Prostate gland (tissue), 2 donors: ENCODE measurements around the gene WWC2. TPM values are rescaled to one million over a fixed set of nuclear protein-coding genes. Genes with fewer than 3 reads are reported as not detected.

ENCODE experiments used
- DNase-seq: peaks from one replicate; pipeline ENCODE4 v3.0.0-alpha.2; 2019; ENCODE audit warnings: low spot score
- H3K27ac ChIP-seq, 2 donors: fragments of 200-600 bp; sonication (generic); 2 replicates each; pipeline ENCODE4 v1.5.1; 2017 to 2019
- H3K27me3 ChIP-seq: fragments of 200-600 bp; sonication (generic); replicated peaks from 2 replicates; pipeline ENCODE4 v1.5.1; 2019; ENCODE audit not compliant: insufficient read depth
- H3K36me3 ChIP-seq, 2 donors: fragments of 200-600 bp; sonication (generic); 1 replicate in 1 of 2; 2 replicates in 1 of 2; pipeline versions ENCODE4 v1.5.1 to v1.8.1; 2017 to 2019
- H3K4me1 ChIP-seq: fragments of 200-600 bp; sonication (generic); replicated peaks from 2 replicates; pipeline ENCODE4 v1.5.1; 2019
- H3K4me3 ChIP-seq, 2 donors: fragments of 200-600 bp; sonication (generic); 2 replicates each; pipeline ENCODE4 v1.5.1; 2017 to 2019
- H3K9me3 ChIP-seq: fragments of 200-600 bp; sonication (generic); 2 replicates; pipeline ENCODE4 v1.5.1; 2017
- CTCF ChIP-seq, 4 experiments: fragments of 200-600 bp in 2 of 4; fragments of 450-650 bp in 2 of 4; sonication (generic) in 2 of 4; IDR thresholded peaks; 1 replicate in 3 of 4; 2 replicates in 1 of 4; pipeline ENCODE4 v1.5.1; 2016 to 2019; ENCODE audit warnings: antibody characterized with exemption in 4 of 4, mild to moderate bottlenecking in 2 of 4, moderate library complexity in 2 of 4
- POLR2A ChIP-seq: fragments of 450-650 bp; IDR thresholded peaks from one replicate; pipeline ENCODE4 v1.6.1; 2016; ENCODE audit warnings: antibody characterized with exemption, mild to moderate bottlenecking
- POLR2AphosphoS5 ChIP-seq: sonication (generic); formaldehyde crosslinking; IDR thresholded peaks from one replicate; pipeline ENCODE4 v1.6.1; 2017; ENCODE audit warnings: antibody characterized with exemption
- WGBS: methylation state at CpG from one replicate; pipeline ENCODE4 v1.1.5; 2018; 5-methylcytosine and 5-hydroxymethylcytosine counted together
- intact Hi-C: fragments of 100-400 bp; cut with DNase I; formaldehyde crosslinking; loops from one replicate; pipeline ENCODE4 v1.14.2; 2022
- total RNA-seq, 2 donors: library from RNA; depleted of rRNA; stranded (reverse); fragments of >200 nt; gene quantifications; one replicate each; pipeline ENCODE4 v1.1.0, GENCODE V29; 2016

Gene WWC2
- total RNA-seq, 2 donors from 2014 or later: 17.6 to 44.1 TPM

- WGBS: 81% methylated on average over 20 of the region's 20 CpGs
- no peak for DNase-seq
- Histone ChIP-seq H3K4me3 (no peak overlapping the region), H3K36me3 (no peaks in the 10 kb centered on the region), H3K9me3 (no peaks in the 10 kb centered on the region), H3K27me3 (no peaks in the 10 kb centered on the region), H3K27ac (no peak overlapping the region), H3K4me1 (no peaks in the 10 kb centered on the region)
- intact Hi-C loops: no loop called here
- TF ChIP-seq POLR2AphosphoS5 (no peak), POLR2A (no peak), CTCF (IDR thresholded peaks at IDR 0.05) (no peak)
Measured at GRCh38 chr4:183356173-183356830, 257.2 kb downstream of the WWC2 start.

DNA sequence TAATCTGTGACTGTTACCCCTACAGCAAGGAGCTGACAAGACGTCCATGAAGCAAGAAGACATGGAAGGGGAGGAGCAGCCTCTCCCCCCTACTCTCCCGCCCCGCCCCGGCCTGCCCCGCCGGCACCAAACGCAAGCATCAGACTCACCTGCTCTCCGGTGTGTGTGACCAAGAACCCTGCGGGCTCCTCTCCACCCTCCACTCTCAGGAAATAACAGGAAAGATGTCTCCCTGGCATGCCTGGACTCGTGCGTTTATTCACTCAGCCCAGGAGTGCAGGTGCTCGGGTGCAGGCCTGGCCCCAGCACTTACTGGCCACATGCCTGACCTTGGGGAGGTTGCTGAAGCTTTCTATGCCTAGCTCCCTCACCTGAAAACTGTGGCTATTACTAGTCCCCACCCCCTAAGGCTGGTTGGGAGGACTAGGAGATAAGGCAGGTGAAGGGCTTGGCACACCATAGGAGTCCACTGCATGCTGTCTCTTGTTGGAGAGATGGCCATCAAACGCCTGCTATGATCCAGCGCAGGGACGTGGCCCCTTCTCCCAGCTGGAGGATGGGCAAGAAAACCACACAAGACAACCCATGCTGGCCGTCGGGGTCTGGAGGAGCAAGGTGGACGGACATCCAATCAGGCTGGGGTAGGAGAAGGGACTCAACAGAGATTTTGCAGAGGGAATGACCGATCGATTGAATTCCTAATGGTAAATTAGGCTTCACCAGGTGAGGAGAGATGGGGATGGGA lies 258.0 kb downstream of the WWC2 start:
- no peaks in the 10 kb centered on the region for H3K27me3 ChIP-seq
- H3K36me3 ChIP-seq: no peaks in the 10 kb centered on the region
- peak; percentile 27 for DNase-seq
- intact Hi-C loops: no loop called here
- no peaks in the 10 kb centered on the region for H3K4me1 ChIP-seq
- TF ChIP-seq CTCF (IDR thresholded peaks at IDR 0.05) (no peak), POLR2AphosphoS5 (no peak), POLR2A (no peak)
- no peak overlapping the region for H3K4me3 ChIP-seq
- no peaks in the 10 kb centered on the region for H3K9me3 ChIP-seq
- H3K27ac ChIP-seq: no peak overlapping the region
- WGBS: 60% methylated on average over 20 of the region's 20 CpGs

DNA sequence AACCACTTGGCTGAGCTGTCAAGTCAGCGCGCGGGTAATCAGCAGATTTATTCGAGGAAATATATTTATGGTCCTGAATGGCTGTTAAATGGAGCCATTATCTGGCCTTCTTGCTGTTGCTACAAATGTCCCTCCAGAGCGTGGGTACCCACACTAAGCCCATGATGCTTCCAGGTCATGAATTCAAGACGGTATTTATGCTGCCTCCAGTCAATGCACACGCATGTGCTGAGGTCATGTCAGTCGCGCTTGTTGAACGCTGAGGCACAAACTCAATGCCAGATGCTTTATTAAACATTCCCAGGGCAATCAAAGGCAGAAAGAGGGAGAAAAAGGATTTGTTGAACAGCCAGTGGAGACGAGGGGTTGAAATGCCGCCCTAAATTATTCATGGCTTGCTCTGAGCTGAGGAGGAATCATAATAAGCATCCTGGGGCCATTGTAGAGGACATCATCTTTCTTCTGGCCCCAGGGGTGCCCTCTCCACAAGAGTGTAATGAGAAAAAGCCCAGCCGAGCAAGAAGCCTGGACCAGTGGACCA lies 259.2 kb downstream of the WWC2 start:
- H3K27me3 ChIP-seq: no peaks in the 10 kb centered on the region
- 96% methylated on average over 13 of the region's 13 CpGs for WGBS
- DNase-seq: no peak
- no peaks in the 10 kb centered on the region for H3K9me3 ChIP-seq
- no peak overlapping the region for H3K27ac ChIP-seq
- TF ChIP-seq POLR2AphosphoS5 (no peak), POLR2A (no peak), CTCF (IDR thresholded peaks at IDR 0.05) (no peak)
- H3K36me3 ChIP-seq: no peaks in the 10 kb centered on the region
- H3K4me3 ChIP-seq: no peak overlapping the region
- no peaks in the 10 kb centered on the region for H3K4me1 ChIP-seq
- intact Hi-C loops: no loop called here

DNA sequence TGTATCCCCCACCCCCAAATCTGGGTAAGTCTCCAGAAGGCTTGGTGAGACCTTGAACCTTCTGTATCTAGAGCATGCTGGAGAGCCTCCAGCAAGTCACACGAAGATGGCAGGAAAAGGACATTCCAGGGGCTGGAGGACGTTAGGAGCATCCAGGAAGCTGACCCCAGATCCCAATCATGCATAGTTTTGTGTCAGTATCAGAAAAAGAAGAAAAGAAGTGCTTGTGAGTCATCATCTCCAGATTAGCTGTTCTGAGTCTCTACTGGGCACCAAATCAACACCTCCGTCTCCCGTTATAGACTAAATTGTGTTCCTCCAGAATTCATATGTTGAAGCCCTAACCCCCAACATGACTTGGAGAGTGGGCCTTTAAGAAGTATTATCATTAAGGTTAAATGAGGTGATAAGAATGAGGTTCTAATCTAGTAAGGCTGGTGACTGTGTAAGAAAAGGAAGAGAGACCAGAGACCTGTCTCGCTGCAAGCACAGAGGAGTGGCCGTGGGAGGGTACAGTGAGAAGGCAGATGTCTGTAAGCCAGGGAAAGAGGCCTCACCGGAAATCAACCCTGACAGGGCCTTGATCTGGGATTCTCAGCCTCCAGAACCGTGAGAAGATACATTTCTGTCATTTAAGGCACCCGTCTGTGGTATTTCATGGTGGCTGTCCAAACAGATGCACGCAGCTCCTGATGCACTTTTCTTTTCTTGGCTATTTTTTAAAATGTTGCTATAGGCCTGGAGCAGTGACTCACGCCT lies 261.3 kb downstream of the WWC2 start:
- Histone ChIP-seq H3K27ac (no peak overlapping the region), H3K9me3 (no peaks in the 10 kb centered on the region), H3K27me3 (no peaks in the 10 kb centered on the region), H3K4me3 (no peak overlapping the region), H3K4me1 (no peaks in the 10 kb centered on the region), H3K36me3 (no peaks in the 10 kb centered on the region)
- no peak for TF ChIP-seq POLR2A
- TF ChIP-seq CTCF (IDR thresholded peaks at IDR 0.05): no peak
- no peak for TF ChIP-seq POLR2AphosphoS5
- intact Hi-C loops: no loop called here
- DNase-seq: no peak
- WGBS: 73% methylated on average over 11 of the region's 11 CpGs
